ENCODE data around the gene LYPD8. TPM values are rescaled to one million over a fixed set of nuclear protein-coding genes. Genes with fewer than 3 reads are reported as not detected.
"Not testable (repeated sequence)": the region's sequence is repeated elsewhere in the genome, so short reads cannot be mapped to it uniquely, and the experiment has no call there.

The LYPD8 gene, protein sequence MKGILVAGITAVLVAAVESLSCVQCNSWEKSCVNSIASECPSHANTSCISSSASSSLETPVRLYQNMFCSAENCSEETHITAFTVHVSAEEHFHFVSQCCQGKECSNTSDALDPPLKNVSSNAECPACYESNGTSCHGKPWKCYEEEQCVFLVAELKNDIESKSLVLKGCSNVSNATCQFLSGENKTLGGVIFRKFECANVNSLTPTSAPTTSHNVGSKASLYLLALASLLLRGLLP
- total RNA-seq, result not detected

DNA sequence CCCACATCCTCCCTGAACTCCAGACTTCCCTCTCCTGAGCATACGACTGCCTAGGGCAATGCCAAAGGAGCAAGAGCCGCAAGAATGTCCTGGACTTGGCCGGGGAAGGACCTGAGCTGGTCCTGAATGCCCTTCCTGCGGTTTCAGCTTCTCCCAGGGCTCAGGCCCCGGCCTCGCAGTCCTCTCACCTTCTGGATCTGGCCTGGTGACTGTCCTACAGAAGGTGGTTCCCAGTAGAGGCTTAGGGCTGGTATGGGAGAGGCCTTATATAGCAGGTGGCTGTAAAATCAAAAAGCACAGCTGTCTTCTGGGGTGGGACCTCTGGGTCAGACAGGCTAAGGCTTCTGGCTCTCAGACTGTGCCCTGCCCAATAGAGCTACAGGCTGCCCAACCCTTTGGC is at the start of gene LYPD8:
TSS of gene LYPD8 (minus strand) at position 243 of the 400 bp plus-strand sequence. CDS start 4,678 bp downstream, outside the sequence.
- no peaks in the 10 kb centered on the region for H3K27me3 ChIP-seq (ENCODE audit: control insufficient read depth in 3 of 3, insufficient read depth in 3 of 3, low read length in 3 of 3)
- H3K4me3 ChIP-seq (ENCODE audit: low read length in 3 of 3), result no peak within 1 kb of the TSS
- H3K9me3 ChIP-seq (ENCODE audit: control insufficient read depth in 3 of 3, low read length in 3 of 3), result no peaks in the 10 kb centered on the region
- H3K36me3 ChIP-seq (ENCODE audit: control insufficient read depth in 3 of 3, insufficient read depth in 3 of 3, low read length in 3 of 3), result no peaks in the 10 kb centered on the region
- H3K27ac ChIP-seq (ENCODE audit: low read depth, low read length), result no peak within 1 kb of the TSS
- no peak within 1 kb of the TSS for H3K9ac ChIP-seq (ENCODE audit: low read depth in 1 of 3, low read length in 3 of 3)
- H3K4me1 ChIP-seq (ENCODE audit: control insufficient read depth in 3 of 3, insufficient read depth in 3 of 3, low read length in 3 of 3), result no peaks in the 10 kb centered on the region

DNA sequence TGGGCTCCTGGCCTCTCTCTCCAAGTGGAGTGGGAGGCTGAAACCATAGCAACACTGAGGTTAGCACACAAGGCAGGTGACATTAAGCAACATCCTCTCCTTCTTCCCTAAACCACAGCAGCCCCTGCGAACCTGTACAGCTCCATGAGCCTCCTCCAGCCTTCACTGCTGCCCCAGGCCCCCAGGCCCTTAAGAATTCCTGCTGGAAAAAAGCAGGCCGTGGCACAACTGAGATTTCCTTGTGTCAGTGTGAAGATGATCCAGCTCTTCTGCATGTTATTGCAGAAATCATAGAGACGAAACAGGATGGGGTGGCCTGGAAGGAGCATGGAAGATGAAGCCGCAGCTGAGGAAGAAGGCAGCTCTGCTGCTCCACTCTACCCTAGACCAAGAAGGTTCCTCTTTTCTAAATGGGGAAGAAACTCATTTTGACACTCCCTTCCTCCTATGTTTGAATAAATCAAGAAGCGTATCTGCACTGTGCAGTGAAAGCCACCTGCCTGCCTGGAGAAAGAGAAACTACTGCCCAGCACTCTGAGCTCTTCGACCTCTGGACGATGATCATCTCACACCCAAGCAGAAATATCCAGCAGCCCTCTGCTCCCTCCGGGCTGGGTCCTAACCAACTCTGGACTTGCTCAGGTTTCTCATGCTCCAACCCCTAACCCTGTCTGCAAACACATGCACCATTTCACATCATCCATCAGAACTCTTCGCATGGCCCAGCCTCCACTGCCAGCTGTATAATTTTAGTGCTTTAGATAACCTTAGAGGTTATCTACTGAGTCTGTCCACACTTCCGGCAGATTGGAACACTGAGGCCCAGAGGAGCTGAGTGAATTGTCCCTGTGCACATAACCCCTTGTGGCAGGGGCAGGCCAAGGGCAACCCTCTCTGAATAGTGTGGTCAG is 49.5 kb upstream of the LYPD8 start:
- Histone ChIP-seq H3K4me3 (ENCODE audit: low read length in 3 of 3) (no peak overlapping the region), H3K4me1 (ENCODE audit: control insufficient read depth in 3 of 3, insufficient read depth in 3 of 3, low read length in 3 of 3) (peaks cover 0 to 10% (median 5%) of the 10 kb centered on the region in 3 donors), H3K9ac (ENCODE audit: low read depth in 1 of 3, low read length in 3 of 3) (no peak overlapping the region), H3K36me3 (ENCODE audit: control insufficient read depth in 3 of 3, insufficient read depth in 3 of 3, low read length in 3 of 3) (no peaks in the 10 kb centered on the region), H3K9me3 (ENCODE audit: control insufficient read depth in 3 of 3, low read length in 3 of 3) (no peaks in the 10 kb centered on the region), H3K27me3 (ENCODE audit: control insufficient read depth in 3 of 3, insufficient read depth in 3 of 3, low read length in 3 of 3) (no peaks in the 10 kb centered on the region), H3K27ac (ENCODE audit: low read depth, low read length) (no peak overlapping the region)

DNA sequence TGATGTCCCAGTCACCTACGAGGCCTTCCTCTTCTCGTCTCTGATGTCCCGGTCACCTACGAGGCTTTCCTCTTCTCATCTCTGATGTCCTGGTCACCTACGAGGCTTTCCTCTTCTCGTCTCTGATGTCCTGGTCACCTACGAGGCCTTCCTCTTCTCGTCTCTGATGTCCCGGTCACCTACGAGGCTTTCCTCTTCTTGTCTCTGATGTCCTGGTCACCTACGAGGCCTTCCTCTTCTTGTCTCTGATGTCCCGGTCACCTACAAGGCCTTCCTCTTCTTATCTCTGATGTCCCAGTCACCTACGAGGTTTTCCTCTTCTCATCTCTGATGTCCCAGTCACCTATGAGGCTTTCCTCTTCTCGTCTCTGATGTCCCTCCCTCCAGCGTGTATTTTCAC is 47.9 kb upstream of the LYPD8 start:
- H3K27me3 ChIP-seq (ENCODE audit: control insufficient read depth in 3 of 3, insufficient read depth in 3 of 3, low read length in 3 of 3); H3K4me1 ChIP-seq (ENCODE audit: control insufficient read depth in 3 of 3, insufficient read depth in 3 of 3, low read length in 3 of 3); H3K9me3 ChIP-seq (ENCODE audit: control insufficient read depth in 3 of 3, low read length in 3 of 3); H3K4me3 ChIP-seq (ENCODE audit: low read length in 3 of 3); H3K36me3 ChIP-seq (ENCODE audit: control insufficient read depth in 3 of 3, insufficient read depth in 3 of 3, low read length in 3 of 3); H3K9ac ChIP-seq (ENCODE audit: low read depth in 1 of 3, low read length in 3 of 3); H3K27ac ChIP-seq (ENCODE audit: low read depth, low read length): not testable (repeated sequence)

DNA sequence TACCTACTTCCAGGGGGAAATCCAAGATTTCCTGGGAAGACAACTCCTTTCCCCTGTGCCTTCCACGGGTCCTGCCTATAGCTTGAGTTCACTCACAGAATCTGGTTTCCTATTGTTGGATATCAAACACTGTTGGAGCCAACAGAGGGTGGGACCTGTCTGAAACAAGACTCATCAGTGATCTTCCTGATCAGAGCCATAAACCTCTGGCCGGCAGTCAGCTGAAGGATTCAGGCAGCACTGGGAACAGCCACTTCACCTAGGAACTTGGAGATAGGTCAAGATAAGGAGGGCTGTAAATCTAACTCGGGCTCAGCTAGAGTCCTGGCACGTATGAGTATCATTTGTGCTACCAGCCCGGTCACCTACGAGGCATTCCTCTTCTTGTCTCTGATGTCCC is 46.9 kb upstream of the LYPD8 start:
- Histone ChIP-seq H3K4me3 (ENCODE audit: low read length in 3 of 3) (no peak overlapping the region), H3K36me3 (ENCODE audit: control insufficient read depth in 3 of 3, insufficient read depth in 3 of 3, low read length in 3 of 3) (no peaks in the 10 kb centered on the region), H3K9me3 (ENCODE audit: control insufficient read depth in 3 of 3, low read length in 3 of 3) (no peaks in the 10 kb centered on the region), H3K4me1 (ENCODE audit: control insufficient read depth in 3 of 3, insufficient read depth in 3 of 3, low read length in 3 of 3) (peaks cover 0 to 8% (median 5%) of the 10 kb centered on the region in 3 donors), H3K9ac (ENCODE audit: low read depth in 1 of 3, low read length in 3 of 3) (no peak overlapping the region), H3K27ac (ENCODE audit: low read depth, low read length) (no peak overlapping the region), H3K27me3 (ENCODE audit: control insufficient read depth in 3 of 3, insufficient read depth in 3 of 3, low read length in 3 of 3) (no peaks in the 10 kb centered on the region)

DNA sequence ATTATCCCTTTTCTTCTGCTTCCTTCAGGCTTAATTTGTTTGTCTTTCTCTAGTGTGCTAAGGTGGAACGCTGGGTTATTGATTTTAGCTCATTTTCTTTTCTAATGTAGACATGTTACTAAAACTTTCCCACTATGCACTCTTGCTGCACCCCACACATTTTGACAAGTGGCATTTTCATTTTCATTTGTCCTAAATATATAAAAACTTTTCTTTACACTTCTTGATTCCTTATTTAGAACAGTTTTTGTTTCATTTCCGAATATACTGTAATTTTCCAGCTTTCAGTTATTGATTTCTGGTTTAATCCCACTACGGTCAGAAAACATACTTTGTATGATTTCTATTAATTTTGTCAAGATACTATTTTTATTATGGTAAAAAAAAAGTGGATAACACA is 44.9 kb upstream of the LYPD8 start:
- Histone ChIP-seq H3K27me3 (ENCODE audit: control insufficient read depth in 3 of 3, insufficient read depth in 3 of 3, low read length in 3 of 3) (no peaks in the 10 kb centered on the region), H3K4me3 (ENCODE audit: low read length in 3 of 3) (no peak overlapping the region), H3K9me3 (ENCODE audit: control insufficient read depth in 3 of 3, low read length in 3 of 3) (no peaks in the 10 kb centered on the region), H3K36me3 (ENCODE audit: control insufficient read depth in 3 of 3, insufficient read depth in 3 of 3, low read length in 3 of 3) (no peaks in the 10 kb centered on the region), H3K27ac (ENCODE audit: low read depth, low read length) (no peak overlapping the region), H3K4me1 (ENCODE audit: control insufficient read depth in 3 of 3, insufficient read depth in 3 of 3, low read length in 3 of 3) (no peaks in the 10 kb centered on the region), H3K9ac (ENCODE audit: low read depth in 1 of 3, low read length in 3 of 3) (no peak overlapping the region)

DNA sequence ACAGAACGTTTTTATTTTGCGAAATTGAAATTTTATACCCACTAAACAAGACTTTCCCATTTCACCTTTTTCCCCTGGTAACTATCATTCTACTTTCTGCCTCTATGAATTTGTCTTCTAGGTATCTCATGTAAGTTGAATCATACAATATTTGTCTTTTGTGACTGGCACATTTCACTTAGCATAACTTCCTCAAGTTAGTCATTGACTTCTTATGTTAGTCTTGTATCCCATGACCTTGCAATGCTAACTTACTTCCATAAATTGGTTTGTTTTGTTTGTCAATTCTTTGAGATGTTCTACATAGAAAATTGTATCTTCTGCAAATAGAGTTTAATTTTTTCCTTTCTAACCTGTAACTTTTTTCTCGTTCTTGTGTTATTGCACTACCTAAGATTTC is 43.2 kb upstream of the LYPD8 start:
- no peak overlapping the region for H3K9ac ChIP-seq (ENCODE audit: low read depth in 1 of 3, low read length in 3 of 3)

DNA sequence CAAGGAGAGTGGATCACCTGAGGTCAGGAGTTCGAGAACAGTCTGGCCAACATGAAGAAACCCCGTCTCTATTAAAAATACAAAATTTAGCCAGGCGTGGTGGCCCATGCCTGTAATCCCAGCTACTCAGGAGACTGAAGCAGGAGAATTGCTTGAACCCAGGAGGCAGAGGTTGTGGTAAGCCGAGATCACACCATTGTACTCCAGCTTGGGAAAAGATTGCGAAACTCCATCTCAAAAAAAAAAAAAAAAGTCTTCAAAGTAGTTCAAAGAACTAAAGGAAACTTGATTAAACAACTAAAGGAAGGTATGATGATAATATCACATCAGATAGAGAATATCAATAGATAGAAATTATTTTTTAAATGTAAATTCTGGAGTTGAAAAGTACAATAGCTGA is 39.1 kb upstream of the LYPD8 start:
- not testable (repeated sequence) for H3K4me1 ChIP-seq (ENCODE audit: control insufficient read depth in 3 of 3, insufficient read depth in 3 of 3, low read length in 3 of 3); H3K9me3 ChIP-seq (ENCODE audit: control insufficient read depth in 3 of 3, low read length in 3 of 3); H3K4me3 ChIP-seq (ENCODE audit: low read length in 3 of 3); H3K27me3 ChIP-seq (ENCODE audit: control insufficient read depth in 3 of 3, insufficient read depth in 3 of 3, low read length in 3 of 3); H3K36me3 ChIP-seq (ENCODE audit: control insufficient read depth in 3 of 3, insufficient read depth in 3 of 3, low read length in 3 of 3); H3K9ac ChIP-seq (ENCODE audit: low read depth in 1 of 3, low read length in 3 of 3); H3K27ac ChIP-seq (ENCODE audit: low read depth, low read length)

More for the DNA sequence above, 43.2 kb upstream of the LYPD8 start:
- H3K36me3 ChIP-seq (ENCODE audit: control insufficient read depth in 3 of 3, insufficient read depth in 3 of 3, low read length in 3 of 3), result no peaks in the 10 kb centered on the region
- no peaks in the 10 kb centered on the region for H3K4me1 ChIP-seq (ENCODE audit: control insufficient read depth in 3 of 3, insufficient read depth in 3 of 3, low read length in 3 of 3)
- H3K9me3 ChIP-seq (ENCODE audit: control insufficient read depth in 3 of 3, low read length in 3 of 3), result peaks cover 0 to 4% (median 0%) of the 10 kb centered on the region in 3 donors
- H3K4me3 ChIP-seq (ENCODE audit: low read length in 3 of 3), result no peak overlapping the region
- no peak overlapping the region for H3K27ac ChIP-seq (ENCODE audit: low read depth, low read length)
- no peaks in the 10 kb centered on the region for H3K27me3 ChIP-seq (ENCODE audit: control insufficient read depth in 3 of 3, insufficient read depth in 3 of 3, low read length in 3 of 3)

DNA sequence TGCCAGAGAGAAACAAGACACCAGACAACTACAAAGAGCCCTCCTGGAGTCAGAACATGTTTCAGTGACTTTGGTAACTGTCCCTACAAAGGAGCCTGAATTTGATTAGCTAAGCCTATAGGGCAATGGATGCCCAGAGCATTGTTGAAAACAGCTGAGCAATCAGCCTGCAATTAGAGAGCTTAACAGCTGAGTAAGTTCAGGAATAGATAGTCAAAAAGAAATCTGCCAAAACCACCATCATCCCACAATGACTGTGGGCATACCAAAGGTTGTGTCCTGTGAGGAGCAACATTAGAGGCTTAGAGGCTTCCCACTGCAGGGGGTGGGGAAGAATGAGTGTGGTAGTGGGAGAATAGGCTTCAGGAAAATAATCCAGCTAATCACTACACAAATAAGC is 38.0 kb upstream of the LYPD8 start:
- no peaks in the 10 kb centered on the region for H3K4me1 ChIP-seq (ENCODE audit: control insufficient read depth in 3 of 3, insufficient read depth in 3 of 3, low read length in 3 of 3)
- no peak overlapping the region for H3K4me3 ChIP-seq (ENCODE audit: low read length in 3 of 3)
- no peak overlapping the region for H3K9ac ChIP-seq (ENCODE audit: low read depth in 1 of 3, low read length in 3 of 3)
- no peak overlapping the region for H3K27ac ChIP-seq (ENCODE audit: low read depth, low read length)
- H3K36me3 ChIP-seq (ENCODE audit: control insufficient read depth in 3 of 3, insufficient read depth in 3 of 3, low read length in 3 of 3), result no peaks in the 10 kb centered on the region
- peaks cover 0 to 4% (median 0%) of the 10 kb centered on the region in 3 donors for H3K9me3 ChIP-seq (ENCODE audit: control insufficient read depth in 3 of 3, low read length in 3 of 3)
- peaks cover 0 to 3% (median 0%) of the 10 kb centered on the region in 3 donors for H3K27me3 ChIP-seq (ENCODE audit: control insufficient read depth in 3 of 3, insufficient read depth in 3 of 3, low read length in 3 of 3)

DNA sequence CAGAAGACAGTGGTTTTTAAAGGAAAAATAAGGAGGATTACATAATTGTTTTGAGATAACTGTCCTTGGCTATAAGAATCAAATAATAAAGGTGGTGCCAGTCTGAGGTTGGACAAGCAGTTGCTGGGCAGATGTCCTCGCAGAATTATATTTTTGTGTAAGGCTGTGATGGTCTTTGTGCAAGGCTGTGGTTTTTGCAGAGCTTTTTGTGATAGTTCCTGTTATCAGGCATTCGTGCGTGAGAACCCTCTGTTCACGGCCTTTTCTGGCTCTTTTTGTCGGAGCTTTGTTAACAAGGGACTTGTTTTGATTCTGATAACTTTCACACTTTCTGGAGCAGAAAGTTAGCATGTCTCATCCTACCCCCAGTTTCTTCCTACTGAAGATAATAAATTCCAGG is 36.8 kb upstream of the LYPD8 start:
- Histone ChIP-seq H3K27me3 (ENCODE audit: control insufficient read depth in 3 of 3, insufficient read depth in 3 of 3, low read length in 3 of 3) (peaks cover 0 to 3% (median 2%) of the 10 kb centered on the region in 3 donors), H3K27ac (ENCODE audit: low read depth, low read length) (no peak overlapping the region), H3K9ac (ENCODE audit: low read depth in 1 of 3, low read length in 3 of 3) (no peak overlapping the region), H3K4me3 (ENCODE audit: low read length in 3 of 3) (no peak overlapping the region), H3K4me1 (ENCODE audit: control insufficient read depth in 3 of 3, insufficient read depth in 3 of 3, low read length in 3 of 3) (no peaks in the 10 kb centered on the region), H3K36me3 (ENCODE audit: control insufficient read depth in 3 of 3, insufficient read depth in 3 of 3, low read length in 3 of 3) (no peaks in the 10 kb centered on the region), H3K9me3 (ENCODE audit: control insufficient read depth in 3 of 3, low read length in 3 of 3) (peaks cover 0 to 4% (median 0%) of the 10 kb centered on the region in 3 donors)

DNA sequence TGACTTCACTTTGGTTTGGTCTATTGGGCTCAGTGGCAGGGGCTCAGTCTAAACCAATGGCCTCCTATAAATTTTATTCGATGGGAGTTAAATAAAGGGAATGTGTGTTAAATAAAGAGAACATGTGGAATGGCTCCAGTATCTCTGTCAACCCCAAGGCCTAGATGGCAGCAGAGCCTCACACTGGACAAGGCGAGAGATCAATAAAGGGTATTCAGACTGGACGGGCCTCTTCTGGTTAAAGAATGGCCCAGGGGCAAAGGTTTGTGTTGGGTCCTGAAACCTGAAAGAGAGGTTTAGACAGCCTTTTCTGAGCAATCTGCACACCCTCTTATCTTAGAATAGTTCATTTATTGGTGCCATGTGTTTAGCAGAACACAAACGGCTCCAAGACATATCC is 35.5 kb upstream of the LYPD8 start:
- Histone ChIP-seq H3K27me3 (ENCODE audit: control insufficient read depth in 3 of 3, insufficient read depth in 3 of 3, low read length in 3 of 3) (peaks cover 0 to 3% (median 3%) of the 10 kb centered on the region in 3 donors), H3K9ac (ENCODE audit: low read depth in 1 of 3, low read length in 3 of 3) (no peak overlapping the region), H3K4me3 (ENCODE audit: low read length in 3 of 3) (no peak overlapping the region), H3K4me1 (ENCODE audit: control insufficient read depth in 3 of 3, insufficient read depth in 3 of 3, low read length in 3 of 3) (no peaks in the 10 kb centered on the region), H3K9me3 (ENCODE audit: control insufficient read depth in 3 of 3, low read length in 3 of 3) (peaks cover 0 to 4% (median 0%) of the 10 kb centered on the region in 3 donors), H3K27ac (ENCODE audit: low read depth, low read length) (no peak overlapping the region), H3K36me3 (ENCODE audit: control insufficient read depth in 3 of 3, insufficient read depth in 3 of 3, low read length in 3 of 3) (no peaks in the 10 kb centered on the region)

All from skeletal muscle tissue (tissue), 4 donors.